H1 (cell line): Measurements from ENCODE around the gene TRDMT1. TPM values are rescaled to one million over a fixed set of nuclear protein-coding genes. Genes with fewer than 3 reads are reported as not detected.

Source experiments
- CTCF ChIA-PET: fragments of 300-600 bp; sonication (Branson Sonifier 250); formaldehyde crosslinking; loops from one replicate; lab custom pipeline; 2021; ENCODE audit not compliant: partially characterized antibody; lab: Charles Lee
- POLR2A ChIA-PET: fragments of 300-600 bp; sonication (Branson Sonifier 250); formaldehyde crosslinking; loops from one replicate; lab custom pipeline; 2021; ENCODE audit warnings: inconsistent platforms; ENCODE audit not compliant: partially characterized antibody; lab: Charles Lee
- DNase-seq, 2 experiments: peaks; one replicate each; pipeline versions ENCODE4 v3.0.0 to v3.0.0-alpha.2; 2010 to 2022; ENCODE audit warnings: low spot score in 2 of 2, low read depth in 1 of 2, mixed read lengths in 1 of 2
- FAIRE-seq: peaks from 2 replicates; lab custom pipeline; 2011; peaks lifted over from hg19 to GRCh38; lab: Jason Lieb, UNC
- H2AFZ ChIP-seq: 2 replicates; pipeline ENCODE4 v1.8.1; 2012; ENCODE audit warnings: low read length, inconsistent platforms
- H2AK5ac ChIP-seq: 2 replicates; pipeline ENCODE4 v1.6.1; 2013; ENCODE audit warnings: low read depth, low read length
- H2BK120ac ChIP-seq: replicated peaks from 2 replicates; pipeline ENCODE3; 2013; ENCODE audit warnings: low read depth, low read length, inconsistent platforms
- H2BK12ac ChIP-seq: 2 replicates; pipeline ENCODE4 v1.6.1; 2013; ENCODE audit warnings: low read depth, low read length
- H2BK15ac ChIP-seq: 2 replicates; pipeline ENCODE4 v1.6.1; 2013; ENCODE audit warnings: low read length
- H2BK20ac ChIP-seq: 2 replicates; pipeline ENCODE4 v1.6.1; 2013; ENCODE audit warnings: low read length
- H2BK5ac ChIP-seq: 2 replicates; pipeline ENCODE4 v1.6.1; 2013; ENCODE audit warnings: low read depth, low read length
- H3K14ac ChIP-seq: 2 replicates; pipeline ENCODE4 v1.6.1; 2013; ENCODE audit warnings: inconsistent platforms; ENCODE audit not compliant: insufficient read length
- H3K18ac ChIP-seq: 2 replicates; pipeline ENCODE4 v1.6.1; 2013; ENCODE audit warnings: low read length; ENCODE audit errors: extremely low read depth
- H3K23ac ChIP-seq: 2 replicates; pipeline ENCODE4 v1.6.1; 2013; ENCODE audit warnings: inconsistent platforms; ENCODE audit not compliant: insufficient read length
- H3K23me2 ChIP-seq: 2 replicates; pipeline ENCODE4 v1.6.1; 2013; ENCODE audit warnings: low read depth, low read length
- H3K27ac ChIP-seq: 2 replicates; pipeline ENCODE4 v1.6.1; 2011; ENCODE audit warnings: low read depth, low read length, inconsistent platforms
- H3K27me3 ChIP-seq, 4 experiments: replicated peaks in 1 of 4; 1 replicate in 1 of 4; 2 replicates in 3 of 4; pipeline versions ENCODE4 v1.6.1 to v1.8.1; 2011 to 2013; ENCODE audit warnings: low read length in 3 of 4, mild to moderate bottlenecking in 3 of 4, inconsistent platforms in 2 of 4, mixed read lengths in 2 of 4, moderate library complexity in 1 of 4; ENCODE audit not compliant: control insufficient read depth in 3 of 4, insufficient read depth in 3 of 4; ENCODE audit errors: extremely low read depth in 1 of 4
- H3K36me3 ChIP-seq, 4 experiments: 2 replicates each; pipeline versions ENCODE4 v1.6.1 to v1.8.1; 2011 to 2013; ENCODE audit warnings: mild to moderate bottlenecking in 4 of 4, low read length in 3 of 4, moderate library complexity in 2 of 4, control low read depth in 1 of 4, inconsistent platforms in 1 of 4; ENCODE audit not compliant: insufficient read depth in 4 of 4, control insufficient read depth in 2 of 4
- H3K4ac ChIP-seq: replicated peaks from 2 replicates; pipeline ENCODE3; 2013; ENCODE audit warnings: low read length, low read depth, mixed read lengths, inconsistent platforms; ENCODE audit not compliant: insufficient read length
- H3K4me1 ChIP-seq, 4 experiments: replicated peaks in 1 of 4; 1 replicate in 1 of 4; 2 replicates in 3 of 4; pipeline versions ENCODE4 v1.6.1 to v1.8.1; 2011 to 2013; ENCODE audit warnings: low read length in 3 of 4, inconsistent platforms in 2 of 4, mixed read lengths in 1 of 4; ENCODE audit not compliant: insufficient read depth in 4 of 4, control insufficient read depth in 3 of 4
- H3K4me2 ChIP-seq, 2 experiments: 2 replicates each; pipeline versions ENCODE4 v1.6.1 to v1.8.1; 2011 to 2013; ENCODE audit warnings: low read depth in 2 of 2, low read length in 2 of 2, control low read depth in 1 of 2, inconsistent platforms in 1 of 2, mild to moderate bottlenecking in 1 of 2; ENCODE audit not compliant: insufficient read depth in 1 of 2
- H3K4me3 ChIP-seq, 4 experiments: fragments of 200-600, 300-600 bp in 1 of 4; sonication (generic), shearing (Covaris generic), sonication (Bioruptor Twin) in 1 of 4; 2 replicates each; pipeline versions ENCODE4 v1.5.1 to v1.8.1; 2011 to 2016; ENCODE audit warnings: low read length in 4 of 4, low read depth in 3 of 4, control low read depth in 2 of 4, inconsistent platforms in 2 of 4, mild to moderate bottlenecking in 2 of 4, mixed read lengths in 1 of 4, moderate library complexity in 1 of 4; ENCODE audit not compliant: insufficient read depth in 2 of 4; ENCODE audit errors: extremely low read depth in 1 of 4
- H3K56ac ChIP-seq: replicated peaks from 2 replicates; pipeline ENCODE3; 2013; ENCODE audit warnings: low read depth, mild to moderate bottlenecking, mixed read lengths, low read length, inconsistent platforms; ENCODE audit not compliant: insufficient read length
- H3K79me1 ChIP-seq: 2 replicates; pipeline ENCODE4 v1.6.1; 2013; ENCODE audit warnings: low read depth, low read length, control low read depth
- H3K79me2 ChIP-seq, 2 experiments: 2 replicates each; pipeline versions ENCODE4 v1.6.1 to v1.8.1; 2012 to 2013; ENCODE audit warnings: low read length in 2 of 2, mild to moderate bottlenecking in 2 of 2, inconsistent platforms in 1 of 2; ENCODE audit not compliant: insufficient read depth in 2 of 2, control insufficient read depth in 1 of 2
- H3K9ac ChIP-seq, 4 experiments: replicated peaks in 1 of 4; 1 replicate in 1 of 4; 2 replicates in 3 of 4; pipeline versions ENCODE4 v1.6.1 to v1.8.1; 2011 to 2013; ENCODE audit warnings: low read depth in 3 of 4, low read length in 3 of 4, control low read depth in 2 of 4, mild to moderate bottlenecking in 2 of 4, moderate library complexity in 2 of 4, inconsistent platforms in 1 of 4; ENCODE audit errors: extremely low read depth in 1 of 4
- H3K9me3 ChIP-seq, 2 experiments: 2 replicates each; pipeline versions ENCODE4 v1.6.1 to v1.8.1; 2012 to 2013; ENCODE audit warnings: mild to moderate bottlenecking in 2 of 2, moderate library complexity in 2 of 2, control low read depth in 1 of 2, inconsistent platforms in 1 of 2, low read depth in 1 of 2, low read length in 1 of 2, mixed read lengths in 1 of 2; ENCODE audit not compliant: insufficient read depth in 2 of 2
- H4K20me1 ChIP-seq, 2 experiments: replicated peaks in 1 of 2; 2 replicates each; pipeline versions ENCODE3 to v1.8.1; 2011 to 2013; ENCODE audit warnings: inconsistent platforms in 2 of 2, low read length in 2 of 2, mild to moderate bottlenecking in 1 of 2; ENCODE audit not compliant: insufficient read depth in 2 of 2, control insufficient read depth in 1 of 2
- H4K5ac ChIP-seq: 2 replicates; pipeline ENCODE4 v1.6.1; 2013; ENCODE audit warnings: low read length, low read depth, mixed read lengths, inconsistent platforms; ENCODE audit not compliant: insufficient read length
- H4K8ac ChIP-seq: 2 replicates; pipeline ENCODE4 v1.8.0; 2013; ENCODE audit warnings: mild to moderate bottlenecking, moderate library complexity, low read length, inconsistent platforms; ENCODE audit not compliant: insufficient read depth; ENCODE audit errors: extremely low read depth
- H4K91ac ChIP-seq: replicated peaks from 2 replicates; pipeline ENCODE3; 2013; ENCODE audit warnings: low read length, mixed read lengths, inconsistent platforms; ENCODE audit not compliant: insufficient read length
- ASH2L ChIP-seq: fragments of 200-600, 300-600 bp; sonication (generic); IDR thresholded peaks from one replicate; pipeline ENCODE4 v1.7.1; 2017; ENCODE audit warnings: low read length
- CBX5 ChIP-seq: fragments of 300-800, 300-1000 bp; sonication (generic); IDR thresholded peaks from 2 replicates; pipeline ENCODE4 v1.7.1; 2016; ENCODE audit warnings: antibody characterized with exemption, low read length, low read depth
- E2F6 ChIP-seq: IDR thresholded peaks from 2 replicates; pipeline ENCODE4 v1.6.1; 2012; ENCODE audit warnings: inconsistent platforms
- KDM4A ChIP-seq: IDR thresholded peaks from one replicate; pipeline ENCODE4 v1.7.1; 2012; ENCODE audit warnings: low read depth, mild to moderate bottlenecking, moderate library complexity, low read length, inconsistent platforms; ENCODE audit not compliant: severe bottlenecking
- RNF2 ChIP-seq: fragments of 200-900, 300-1000 bp; sonication (generic); IDR thresholded peaks from 2 replicates; pipeline ENCODE4 v1.7.1; 2016; ENCODE audit warnings: borderline replicate concordance, low read depth, mild to moderate bottlenecking, antibody characterized with exemption, low read length; ENCODE audit not compliant: poor library complexity, severe bottlenecking; ENCODE audit errors: missing control alignments
- SAP30 ChIP-seq: fragments of 300-600 bp; sonication (generic); IDR thresholded peaks from 2 replicates; pipeline ENCODE4 v1.7.1; 2012; ENCODE audit warnings: low read length, moderate library complexity, mild to moderate bottlenecking, inconsistent platforms; ENCODE audit not compliant: insufficient read depth, insufficient replicate concordance
- SIN3A ChIP-seq, 2 experiments: IDR thresholded peaks in 1 of 2; conservative IDR thresholded peaks in 1 of 2; 2 replicates each; pipeline ENCODE4 v1.6.1; 2011 to 2012; ENCODE audit warnings: low read length in 2 of 2, improper control_type of control experiment in 1 of 2, low read depth in 1 of 2, mild to moderate bottlenecking in 1 of 2
- SIRT6 ChIP-seq: IDR thresholded peaks from one replicate; pipeline ENCODE4 v1.7.1; 2012; ENCODE audit warnings: low read length, inconsistent platforms
- TAF1 ChIP-seq: IDR thresholded peaks from 2 replicates; pipeline ENCODE4 v1.6.1; 2011; ENCODE audit warnings: mild to moderate bottlenecking, low read depth, low read length
- ZNF274 ChIP-seq: IDR thresholded peaks from 2 replicates; pipeline ENCODE4 v1.7.0; 2012; ENCODE audit warnings: low read length, borderline replicate concordance; ENCODE audit errors: extremely low read depth
- WGBS, 2 experiments: shearing (Covaris generic) in 1 of 2; methylation state at CpG; one replicate each; pipeline versions ENCODE4 v1.1.6 to v1.1.7; 2013 to 2015; ENCODE audit warnings: low lambda C conversion rate in 2 of 2, mixed read lengths in 2 of 2, inconsistent platforms in 1 of 2, low coverage in 1 of 2, missing lambda C conversion rate in 1 of 2; ENCODE audit not compliant: insufficient replicate concordance in 2 of 2, insufficient coverage in 1 of 2, insufficient read length in 1 of 2; ENCODE audit errors: extremely low coverage in 1 of 2, missing lambda C conversion rate in 1 of 2; 5-methylcytosine and 5-hydroxymethylcytosine counted together
- polyA plus RNA-seq, 7 experiments: library from polyadenylated mRNA; depleted of rRNA in 3 of 7; stranded (reverse) in 5 of 7; unstranded in 2 of 7; fragments of >200 nt in 5 of 7; fragments of 200-250 nt in 2 of 7; gene quantifications; 1 replicate in 5 of 7; 2 replicates in 1 of 7; 4 replicates in 1 of 7; pipeline versions ENCODE4 v1.2.1 to v1.2.3, GENCODE V29; 2011 to 2013; ENCODE audit warnings: missing spikeins in 2 of 7, mixed read lengths in 2 of 7
- total RNA-seq: library from RNA; stranded (reverse); fragmentation: NEBNext Ultra II Directional; extraction: Animal tissue kit (Norgen Biotek cat#: 25700); gene quantifications from 2 replicates; pipeline ENCODE4 v1.2.1, GENCODE V29; 2021

TRDMT1 gene
- total and polyA plus RNA-seq, 2 of the 8 experiments (the other 6 are each of a cell fraction or from before 2014, with no cell fraction given), result 7.4 to 21.4 TPM

GRCh38 chr10:17177014-17177413 is 24.5 kb downstream of the TRDMT1 start:
- no peak overlapping the region for H4K5ac ChIP-seq
- no peak overlapping the region for H4K8ac ChIP-seq
- H2BK20ac ChIP-seq, result no peak overlapping the region
- H3K4me2 ChIP-seq, result no peak overlapping the region
- peaks cover 0 to 6% (median 0%) of the 10 kb centered on the region in 4 experiments; a peak in 2 of 7 replicates for H3K4me1 ChIP-seq
- no peak overlapping the region for H3K14ac ChIP-seq
- ChIA-PET POLR2A (no interaction called here), CTCF (no interaction called here)
- H3K4ac ChIP-seq, result no peak overlapping the region
- H2AFZ ChIP-seq, result no peak overlapping the region
- H3K18ac ChIP-seq, result no peak overlapping the region
- H2BK120ac ChIP-seq, result no peak overlapping the region
- no peak overlapping the region for H2AK5ac ChIP-seq
- H3K4me3 ChIP-seq, result no peak overlapping the region
- no peaks in the 10 kb centered on the region for H3K27me3 ChIP-seq
- DNase-seq, result no peak
- H2BK12ac ChIP-seq, result no peak overlapping the region
- H4K91ac ChIP-seq, result no peak overlapping the region
- WGBS, 2 experiments, result 100% methylated on average over 1 of the region's 1 CpG; no CpG with 5 or more reads in 1 of the 2 experiments
- H3K56ac ChIP-seq, result no peak overlapping the region
- peaks cover 0 to 5% (median 0%) of the 10 kb centered on the region in 4 experiments; a peak in 1 of 8 replicates for H3K36me3 ChIP-seq
- H3K23ac ChIP-seq, result no peak overlapping the region
- no peaks in the 10 kb centered on the region; a peak in 1 of 4 replicates for H3K79me2 ChIP-seq
- no peak for FAIRE-seq
- H3K27ac ChIP-seq, result no peak overlapping the region
- H3K23me2 ChIP-seq, result no peaks in the 10 kb centered on the region; the same call in 1 of the 2 replicates
- H3K9ac ChIP-seq, result no peak overlapping the region
- TF ChIP-seq E2F6, result no peak
- no peak for TF ChIP-seq RNF2
- no peak for TF ChIP-seq TAF1
- TF ChIP-seq CBX5, result no peak
- no peak for TF ChIP-seq ZNF274
- TF ChIP-seq KDM4A, result no peak
- no peak for TF ChIP-seq ASH2L
- no peak for TF ChIP-seq SIN3A (conservative IDR thresholded peaks at IDR 0.05 in 1 of 2, IDR thresholded peaks at IDR 0.05 in 1 of 2; ENCODE audit: low read depth in 1 of 2, low read length in 2 of 2)
- TF ChIP-seq SAP30, result no peak
- no peak for TF ChIP-seq SIRT6
- H2BK15ac ChIP-seq, result no peak overlapping the region
- H3K79me1 ChIP-seq, result no peaks in the 10 kb centered on the region; the same call in 1 of the 2 replicates
- no peaks in the 10 kb centered on the region for H4K20me1 ChIP-seq
- H2BK5ac ChIP-seq, result no peak overlapping the region
- H3K9me3 ChIP-seq, result no peaks in the 10 kb centered on the region
